Esophagus mucosa (tissue), 1 donor: Measurements from ENCODE around the gene VNN1. TPM values are rescaled to one million over a fixed set of nuclear protein-coding genes. Genes with fewer than 3 reads are reported as not detected.
A peak's percentile ranks its signal among the peaks of the same experiment; 100 is the strongest.
"Not testable (repeated sequence)": the region's sequence is repeated elsewhere in the genome, so short reads cannot be mapped to it uniquely, and the experiment has no call there.

ENCODE experiments used
- ATAC-seq: fragments of 200-7000 bp; cut with Tn5 transposase; one replicate; pipeline ENCODE4 v1.9.1; 2020
- total RNA-seq: library from RNA; stranded (reverse); gene quantifications from one replicate; pipeline ENCODE4 v1.2.4, GENCODE V29; 2023
- donor health status: DM: yes; HTN: yes; CAD: no.

The VNN1 gene
- total RNA-seq, 1 donor from 2014 or later: 0.12 TPM

GRCh38 chr6:132719736-132720448 is 6.0 kb upstream of the VNN1 start:
- ATAC-seq: no peak

- no peak for ATAC-seq
Observed at GRCh38 chr6:132715881-132716637, 2.2 kb upstream of the VNN1 start.

DNA sequence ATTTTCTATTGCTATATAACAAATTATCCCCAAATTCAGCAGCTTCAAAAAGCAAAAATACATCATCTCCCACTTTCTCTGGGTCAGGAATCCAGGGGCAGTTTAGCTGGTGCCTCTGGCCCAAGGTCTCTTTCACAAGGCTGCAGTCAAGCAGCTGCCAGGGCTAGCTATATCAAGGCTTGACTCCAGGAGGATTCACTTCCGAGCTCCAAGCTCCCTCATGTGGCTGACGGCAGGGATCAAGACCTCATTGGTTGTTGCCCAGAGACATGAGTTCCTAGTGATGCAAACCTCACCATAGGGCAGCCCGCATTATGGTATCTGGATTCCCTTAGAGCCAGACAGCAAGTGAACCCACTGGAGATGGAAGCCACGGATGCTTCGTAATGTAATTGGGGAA is 1.3 kb upstream of the VNN1 start:
- peak; percentile 53 for ATAC-seq

GRCh38 chr6:132714160-132714559 is 305 bp upstream of the VNN1 start:
- no peak for ATAC-seq

DNA sequence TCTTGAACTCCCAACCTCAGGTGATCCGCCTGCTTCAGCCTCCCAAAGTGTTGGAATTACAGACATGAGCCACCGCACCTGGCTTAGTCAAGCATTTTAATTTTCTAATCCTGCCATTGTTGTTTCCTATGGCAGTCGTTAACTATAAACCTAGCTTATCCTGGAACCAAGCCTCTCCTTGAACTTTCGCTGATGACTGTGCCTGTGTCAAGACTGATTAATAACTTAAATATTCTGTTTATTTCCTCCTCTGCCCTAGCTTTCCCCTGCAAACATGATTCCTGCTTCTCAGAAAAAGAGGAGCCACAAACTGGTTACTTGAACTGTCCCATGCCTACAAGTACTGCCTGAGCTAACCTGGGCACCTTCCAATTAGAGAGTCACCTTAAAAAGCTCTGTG is 1.5 kb downstream of the VNN1 start:
- ATAC-seq: peak; percentile 94

DNA sequence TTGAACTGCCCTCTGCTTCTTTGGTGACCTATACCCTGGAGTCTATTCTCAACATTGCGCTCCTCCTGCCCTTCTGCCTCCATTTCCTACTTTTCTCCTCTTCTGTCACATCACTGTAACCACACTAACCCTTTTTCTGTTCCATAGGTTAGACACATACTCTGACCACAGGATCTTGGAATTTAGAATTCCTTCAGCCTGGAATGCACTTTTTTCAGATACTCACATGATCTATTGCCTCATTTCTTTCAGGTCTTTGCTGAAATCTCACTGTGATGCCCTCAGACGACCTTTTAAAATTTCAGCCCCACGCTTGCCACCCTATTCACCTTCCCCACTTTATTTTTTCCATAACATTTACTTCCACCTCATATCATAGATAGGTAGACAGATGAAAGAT is 5.1 kb downstream of the VNN1 start:
- no peak for ATAC-seq

- ATAC-seq: no peak
Observed at GRCh38 chr6:132708002-132708401, 5.9 kb downstream of the VNN1 start.

GRCh38 chr6:132706756-132707155 is 7.1 kb downstream of the VNN1 start:
- ATAC-seq: not testable (repeated sequence)

DNA sequence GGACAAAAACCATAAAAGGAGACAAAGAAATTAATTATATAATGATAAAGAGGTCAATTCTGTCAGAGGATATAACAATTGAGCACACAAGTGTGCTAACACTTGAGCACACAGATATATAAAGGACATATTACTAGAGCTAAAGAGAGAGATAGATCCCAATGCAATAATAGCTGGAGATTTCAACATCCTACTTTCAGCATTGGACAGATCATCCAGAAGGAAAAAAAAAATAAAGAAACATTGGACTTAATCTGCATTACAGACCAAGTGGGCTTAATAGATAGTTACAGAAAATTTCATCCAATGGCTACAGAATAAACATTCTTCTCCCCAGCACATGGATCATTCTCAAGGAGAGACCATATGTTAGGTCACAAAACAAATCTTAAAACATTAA is 9.9 kb downstream of the VNN1 start:
- no peak for ATAC-seq

- no peak for ATAC-seq
Observed at GRCh38 chr6:132698608-132699007, 15.2 kb downstream of the VNN1 start.

- ATAC-seq: no peak
Observed at GRCh38 chr6:132695773-132696172, 18.1 kb downstream of the VNN1 start.

DNA sequence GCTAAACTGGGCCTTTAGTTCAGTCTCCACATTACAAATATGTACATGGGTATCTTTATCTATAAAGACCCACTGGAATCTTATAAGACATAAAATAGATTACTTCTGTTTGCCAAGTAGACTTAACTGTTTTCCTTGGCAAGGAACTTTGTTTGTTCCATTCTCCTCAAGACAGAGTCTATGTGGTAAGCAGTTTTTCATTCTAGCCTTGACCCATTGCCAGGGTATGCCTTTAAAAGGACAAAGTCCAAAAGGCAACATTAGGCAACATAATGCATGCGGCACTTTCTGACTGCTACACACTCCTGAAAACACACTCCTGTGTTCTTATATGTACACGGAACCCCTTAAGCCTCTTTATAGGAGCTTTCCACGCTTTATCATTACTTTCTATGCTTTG is 20.4 kb downstream of the VNN1 start:
- no peak for ATAC-seq

DNA sequence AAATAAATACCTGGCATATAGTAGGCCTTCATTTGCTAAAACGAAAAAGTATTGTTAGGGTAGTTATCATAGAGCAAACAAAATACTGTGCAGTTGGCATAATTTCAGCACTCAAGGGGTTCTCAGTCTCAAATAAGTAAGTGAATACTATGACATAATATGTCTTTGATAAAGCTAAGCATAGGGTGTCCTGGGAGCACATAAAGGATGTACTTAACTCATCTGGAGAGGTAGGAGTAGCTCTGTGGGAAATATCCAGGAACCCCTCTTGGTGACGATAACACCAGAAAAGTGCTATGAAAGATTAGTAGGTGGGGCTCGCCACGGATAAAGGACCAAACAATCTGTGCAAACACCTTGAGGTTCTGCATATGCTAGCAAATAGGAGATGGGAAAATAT is 23.2 kb downstream of the VNN1 start:
- no peak for ATAC-seq

DNA sequence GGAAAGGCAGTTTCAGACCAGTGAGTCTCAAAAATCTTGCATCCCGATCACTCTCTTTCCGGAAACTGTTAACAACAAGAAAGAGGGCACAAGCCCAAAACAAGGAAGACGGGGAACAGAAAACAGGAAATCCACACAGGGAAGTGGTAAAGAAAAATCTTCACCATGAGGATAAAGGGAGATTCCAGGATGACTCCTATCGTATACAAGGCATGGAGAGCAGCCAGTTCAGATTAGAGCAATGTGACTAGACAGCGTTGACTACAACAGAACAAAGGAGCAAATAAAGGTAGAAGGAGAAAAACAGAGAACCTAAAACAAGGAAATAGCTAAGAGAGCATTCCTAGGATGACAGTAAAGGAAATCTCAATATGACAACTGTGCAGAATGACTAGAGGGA is 26.5 kb downstream of the VNN1 start:
- ATAC-seq: peak; percentile 69

DNA sequence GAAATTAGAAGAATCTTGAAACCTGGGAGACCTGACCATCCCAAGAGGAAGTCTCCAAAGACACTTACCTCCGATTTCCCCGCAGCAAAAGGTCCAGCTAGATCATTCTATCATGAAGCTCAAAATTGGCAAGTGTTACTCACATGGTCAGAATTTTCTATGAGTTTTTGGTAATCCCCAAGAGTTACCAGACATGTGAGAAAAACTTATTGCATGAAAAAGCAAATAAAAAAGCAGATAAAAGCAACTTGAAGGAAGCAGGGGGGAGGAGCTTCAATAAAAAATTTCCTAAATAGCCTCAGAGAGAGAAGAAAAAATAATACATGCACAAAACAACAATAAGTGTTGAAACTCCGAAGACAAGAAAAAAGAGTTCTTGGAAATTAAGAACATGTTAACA is 27.3 kb downstream of the VNN1 start:
- no peak for ATAC-seq

GRCh38 chr6:132685009-132685408 is 28.8 kb downstream of the VNN1 start:
- ATAC-seq: no peak

GRCh38 chr6:132684272-132684671 is 29.6 kb downstream of the VNN1 start:
- no peak for ATAC-seq

DNA sequence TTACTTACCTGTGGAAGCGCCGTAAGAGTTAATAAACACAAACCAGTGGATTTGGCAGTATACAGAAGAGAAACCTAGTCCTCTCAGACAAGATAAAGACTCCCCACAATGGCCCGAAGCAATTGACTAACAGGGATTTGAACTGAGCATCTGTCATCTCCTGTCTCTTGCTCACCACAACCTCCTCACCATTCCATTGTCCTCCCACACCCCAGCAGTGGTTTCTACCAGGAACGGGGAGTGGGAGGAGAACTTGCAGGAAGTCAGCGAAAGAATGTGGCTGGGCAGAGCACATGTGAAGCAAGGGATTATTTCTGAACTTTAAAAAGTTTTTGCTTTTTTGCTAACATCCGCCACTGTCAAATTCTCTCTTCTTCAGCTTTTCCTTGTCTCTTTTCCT is 30.3 kb downstream of the VNN1 start:
- peak; percentile 77 for ATAC-seq

DNA sequence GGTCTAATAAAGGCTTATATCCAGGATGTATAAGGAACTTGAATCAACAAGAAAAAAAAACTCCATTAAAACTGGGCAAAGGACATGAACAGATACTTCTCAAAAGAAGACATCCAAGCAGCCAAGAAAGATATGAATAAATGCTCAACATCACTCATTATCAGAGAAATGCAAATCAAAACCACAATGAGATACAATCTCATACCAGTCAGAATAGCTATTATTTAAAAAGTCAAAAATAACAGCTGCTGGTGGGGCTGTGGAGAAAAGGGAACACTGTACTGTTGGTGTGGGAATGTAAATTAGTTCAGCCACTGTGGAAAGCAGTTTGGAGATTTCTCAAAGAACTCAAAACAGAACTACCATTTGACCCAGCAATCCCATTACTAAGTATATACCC is 34.8 kb downstream of the VNN1 start:
- not testable (repeated sequence) for ATAC-seq

DNA sequence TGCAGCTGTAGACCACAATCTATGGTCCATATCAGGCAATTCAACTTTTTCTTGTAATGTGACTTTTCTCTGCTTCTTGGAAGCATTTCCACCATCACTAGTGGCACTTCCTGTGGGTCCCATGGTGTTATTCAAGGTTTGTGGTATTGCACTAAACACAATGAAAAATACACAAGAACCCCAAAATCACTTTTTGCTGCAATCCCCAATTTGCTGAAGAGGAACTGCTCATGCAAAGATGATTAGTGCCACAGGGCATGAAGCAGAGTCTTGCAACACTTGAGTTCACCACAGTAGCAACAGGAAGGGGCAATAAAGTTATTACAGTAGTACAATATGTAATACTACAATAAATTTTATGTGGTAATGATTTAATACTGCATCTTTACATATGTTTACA is 38.1 kb downstream of the VNN1 start:
- ATAC-seq: no peak

- no peak for ATAC-seq
Observed at GRCh38 chr6:132675002-132675401, 38.9 kb downstream of the VNN1 start.

DNA sequence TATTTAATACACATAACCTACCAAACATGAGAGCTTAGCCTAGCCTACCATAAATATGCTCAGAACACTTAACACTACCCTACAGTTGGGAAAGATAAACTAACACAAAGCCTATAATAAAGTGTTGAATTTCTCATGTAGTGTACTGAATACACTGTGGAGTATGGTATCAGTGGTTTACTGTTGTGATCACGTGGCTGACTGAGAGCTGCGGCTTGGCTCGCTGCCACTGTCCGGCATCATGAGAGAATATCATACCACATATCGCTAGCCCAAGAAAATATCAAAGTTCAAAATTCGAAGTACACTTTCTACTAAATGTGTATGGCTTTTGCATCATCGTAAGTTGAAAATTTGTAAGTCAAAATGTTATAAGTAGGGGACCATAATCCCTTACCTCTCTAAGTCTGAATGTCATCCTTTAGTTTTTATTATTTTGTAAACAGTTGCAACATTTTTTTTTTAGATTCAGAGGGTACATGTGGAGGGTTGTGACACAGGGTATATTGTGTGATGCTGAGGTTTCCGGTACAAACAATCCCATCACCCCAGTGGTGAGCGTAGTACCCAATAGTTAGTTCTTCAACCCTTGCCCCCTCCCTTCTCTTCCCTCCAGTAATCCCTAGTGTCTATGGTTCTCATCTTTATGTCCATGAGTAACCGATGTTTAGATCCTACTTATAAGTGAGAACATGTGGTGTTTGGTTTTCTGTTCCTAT is 40.3 kb downstream of the VNN1 start:
- no peak for ATAC-seq

GRCh38 chr6:132671295-132671694 is 42.6 kb downstream of the VNN1 start:
- no peak for ATAC-seq
